SW480 (cell line): ENCODE data around the gene PLEKHM2.

Experiments
- DNase-seq: peaks from one replicate; pipeline ENCODE4 v3.0.0-alpha.2; 2016; ENCODE audit warnings: low spot score

Gene PLEKHM2

DNA sequence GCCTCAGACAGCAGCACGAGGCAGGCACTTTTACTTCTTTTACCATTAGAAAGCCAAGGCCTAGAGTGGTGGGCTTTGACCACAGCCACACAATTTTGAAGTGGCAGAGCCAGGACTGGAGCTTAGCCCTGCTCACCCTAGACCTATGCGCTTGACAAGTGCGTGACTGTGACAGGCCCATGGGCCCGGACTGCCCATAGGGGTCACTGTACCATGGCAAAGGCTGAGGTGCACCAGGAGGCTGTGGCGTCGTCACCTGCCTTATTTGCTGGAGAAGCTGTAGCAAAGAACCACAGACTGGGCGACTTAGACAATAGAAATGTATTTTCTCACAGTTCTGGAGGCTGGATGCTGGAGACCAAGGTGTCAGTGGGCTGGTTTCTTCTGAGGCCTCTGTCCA lies 55.6 kb downstream of the PLEKHM2 start:
- no peak for DNase-seq

DNA sequence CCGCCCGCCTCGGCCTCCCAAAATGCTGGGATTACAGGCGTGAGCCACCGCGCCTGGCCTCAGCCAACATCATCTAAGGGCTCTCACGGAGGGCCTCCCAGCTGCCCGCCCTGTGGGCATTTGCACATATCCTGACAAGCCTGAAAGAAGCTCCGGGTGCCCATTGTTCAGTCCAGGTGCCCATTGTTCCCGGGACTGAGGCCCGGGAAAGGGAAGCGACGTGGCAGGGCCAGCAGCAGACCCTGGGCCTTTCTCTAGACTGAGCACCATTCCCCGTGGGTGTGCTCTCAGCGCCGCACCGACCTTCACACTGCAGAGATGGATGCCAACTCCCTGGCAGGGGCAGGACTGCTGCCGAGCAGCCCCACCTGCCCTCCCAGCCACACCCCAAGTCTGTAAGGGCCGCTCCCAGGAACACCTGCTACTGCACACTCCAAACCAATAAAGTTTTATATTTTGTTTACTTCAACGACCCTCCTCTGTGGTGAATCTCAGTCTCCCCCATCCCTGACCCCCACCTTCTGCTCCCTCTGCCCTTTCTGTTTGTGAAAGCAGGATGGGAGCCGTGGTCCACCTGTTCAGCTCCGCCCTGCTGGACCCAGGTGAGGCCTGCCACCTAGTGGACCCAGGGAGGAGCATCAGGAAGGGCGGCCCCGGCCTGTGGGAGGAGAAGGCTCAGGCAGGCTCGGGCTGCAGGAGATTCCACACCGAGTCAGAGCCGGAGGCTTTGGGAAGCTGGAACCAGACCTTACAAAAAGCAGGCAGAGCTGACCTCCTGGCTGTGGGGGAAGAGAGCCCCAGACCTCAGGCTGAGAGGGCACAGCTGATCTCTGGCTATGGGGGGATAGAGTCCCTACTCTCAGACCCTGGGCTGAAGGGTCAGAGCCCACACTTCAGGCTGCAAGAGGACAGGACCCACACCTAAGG lies 57.1 kb downstream of the PLEKHM2 start:
- peak; percentile 85 for DNase-seq

DNA sequence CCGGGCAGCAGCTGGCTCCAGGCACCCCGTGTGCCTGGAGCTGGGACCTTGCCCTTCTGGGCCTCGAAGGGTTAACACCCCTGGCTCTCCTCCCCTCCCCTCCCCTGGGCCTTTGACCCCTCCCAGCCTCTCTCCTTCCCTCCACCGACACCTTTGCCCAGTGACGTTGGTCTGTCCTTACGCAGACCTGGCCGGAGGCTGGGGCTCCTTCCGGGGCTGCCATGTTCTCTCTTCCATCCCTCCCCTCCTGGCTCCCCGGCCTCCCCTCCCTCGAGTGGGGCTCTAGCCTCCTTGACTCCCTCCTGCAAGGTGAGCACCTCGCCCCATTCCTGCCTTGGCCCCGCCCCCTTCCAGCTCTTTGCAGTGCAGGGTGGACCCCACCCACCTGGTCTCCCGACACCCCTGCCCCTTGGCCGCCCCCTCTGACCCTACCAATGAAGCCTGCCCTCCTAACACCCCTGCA lies 58.2 kb downstream of the PLEKHM2 start, which contains the start of gene TMEM82:
TSS of gene TMEM82 (plus strand) at position 161 of the 463 bp plus-strand sequence. CDS start at position 222, 61 bp downstream.
- DNase-seq = no peak

DNA sequence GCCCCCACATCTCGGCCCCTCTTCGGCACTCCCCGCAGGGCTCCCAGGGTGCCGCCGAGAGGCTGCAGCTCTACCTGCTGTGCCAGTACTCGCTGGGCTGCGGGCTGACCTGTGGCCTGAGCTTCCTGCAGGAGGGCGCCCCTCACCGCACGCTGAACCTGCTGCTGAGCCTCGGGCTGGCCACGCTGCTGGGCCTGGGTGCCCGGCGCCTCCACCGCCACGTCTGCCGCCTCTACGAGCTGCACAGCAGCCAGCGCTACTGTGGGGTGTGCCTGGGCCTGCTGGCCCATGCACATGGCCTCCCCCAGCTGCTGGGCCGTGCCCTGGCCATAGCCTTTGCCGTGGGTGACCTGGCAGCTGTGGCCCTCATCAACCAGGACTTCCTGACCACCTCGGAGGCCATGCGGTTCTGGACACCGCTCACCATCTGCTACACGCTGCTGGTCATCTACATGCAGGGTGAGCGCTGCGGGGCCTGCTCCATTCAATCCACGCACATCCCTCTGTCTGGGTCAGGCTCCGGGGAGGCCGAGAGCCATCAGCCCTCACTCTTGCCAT lies 60.1 kb downstream of the PLEKHM2 start:
- DNase-seq = no peak

DNA sequence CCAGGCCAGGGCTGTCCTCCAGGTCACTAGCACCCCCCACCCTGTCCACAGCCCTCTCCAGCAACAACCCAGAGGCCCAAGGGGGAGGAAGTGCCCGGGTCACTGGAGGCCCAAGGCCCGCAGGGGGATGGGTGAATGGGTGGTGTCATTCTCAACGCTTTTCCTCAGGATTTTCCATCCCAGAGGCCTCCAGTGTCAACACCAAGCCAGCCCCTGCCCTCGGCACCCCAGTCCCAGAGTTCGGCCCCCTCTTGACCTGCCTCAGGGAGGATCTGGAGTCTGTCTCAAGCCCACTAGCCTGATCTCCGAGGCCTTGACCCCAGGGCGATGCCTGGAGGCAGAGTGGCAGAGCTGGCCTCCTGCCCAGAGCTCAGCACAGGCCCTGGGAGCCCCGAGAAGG lies 63.3 kb downstream of the PLEKHM2 start:
- no peak for DNase-seq

DNA sequence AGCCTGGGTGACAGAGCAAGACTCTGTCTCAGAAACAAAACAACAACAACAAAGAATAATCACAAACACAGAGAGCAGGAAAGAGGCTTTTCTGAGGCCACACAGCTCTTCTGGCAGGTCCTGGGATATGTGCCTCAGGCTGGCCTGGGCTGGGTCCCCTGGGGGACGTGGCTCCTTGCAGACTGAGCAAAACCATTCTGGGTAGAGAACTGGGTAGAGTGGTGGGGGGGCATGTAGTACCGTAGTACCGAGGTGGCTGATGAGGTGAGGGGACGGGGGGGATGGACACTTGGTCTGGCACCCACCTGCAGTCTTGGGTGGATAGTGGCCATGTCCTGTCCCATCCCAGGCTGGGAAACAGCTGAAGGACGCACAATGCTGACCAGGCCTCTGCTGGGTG lies 64.1 kb downstream of the PLEKHM2 start:
- DNase-seq = no peak

DNA sequence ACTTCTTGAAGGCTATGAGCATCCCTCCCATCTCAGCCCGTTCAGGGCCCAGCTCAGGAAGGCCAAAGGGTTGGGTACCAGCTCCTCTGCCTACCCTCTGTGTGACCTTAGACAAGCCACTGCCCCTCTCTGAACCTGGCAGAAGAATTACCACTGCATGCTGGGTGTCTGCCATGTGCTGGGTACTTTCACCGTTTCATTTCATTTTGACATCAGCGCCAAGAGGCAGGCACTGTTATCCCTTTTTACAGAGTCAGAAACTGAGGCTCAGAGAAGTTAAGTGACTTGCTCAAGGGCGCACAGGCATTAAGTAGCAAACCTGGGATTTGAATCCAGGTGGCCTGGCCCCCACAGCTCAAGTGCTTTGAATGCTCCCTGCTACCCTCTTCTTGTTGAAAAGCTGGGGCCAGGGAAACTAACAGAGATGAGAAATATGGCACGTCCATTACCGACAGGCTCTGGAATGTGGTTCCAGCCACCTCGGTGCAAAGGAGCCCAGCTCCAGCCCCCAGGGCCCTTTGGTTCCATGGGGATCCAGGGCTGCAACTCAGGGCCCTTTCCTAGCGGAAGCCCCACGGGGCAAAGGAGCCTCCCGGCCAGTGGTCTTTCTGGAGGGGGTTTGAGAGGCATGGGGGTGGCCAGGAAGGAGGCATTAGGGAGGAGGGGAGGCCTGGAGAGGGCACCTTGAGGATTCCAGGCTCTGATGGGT lies 64.7 kb downstream of the PLEKHM2 start:
- no peak for DNase-seq

DNA sequence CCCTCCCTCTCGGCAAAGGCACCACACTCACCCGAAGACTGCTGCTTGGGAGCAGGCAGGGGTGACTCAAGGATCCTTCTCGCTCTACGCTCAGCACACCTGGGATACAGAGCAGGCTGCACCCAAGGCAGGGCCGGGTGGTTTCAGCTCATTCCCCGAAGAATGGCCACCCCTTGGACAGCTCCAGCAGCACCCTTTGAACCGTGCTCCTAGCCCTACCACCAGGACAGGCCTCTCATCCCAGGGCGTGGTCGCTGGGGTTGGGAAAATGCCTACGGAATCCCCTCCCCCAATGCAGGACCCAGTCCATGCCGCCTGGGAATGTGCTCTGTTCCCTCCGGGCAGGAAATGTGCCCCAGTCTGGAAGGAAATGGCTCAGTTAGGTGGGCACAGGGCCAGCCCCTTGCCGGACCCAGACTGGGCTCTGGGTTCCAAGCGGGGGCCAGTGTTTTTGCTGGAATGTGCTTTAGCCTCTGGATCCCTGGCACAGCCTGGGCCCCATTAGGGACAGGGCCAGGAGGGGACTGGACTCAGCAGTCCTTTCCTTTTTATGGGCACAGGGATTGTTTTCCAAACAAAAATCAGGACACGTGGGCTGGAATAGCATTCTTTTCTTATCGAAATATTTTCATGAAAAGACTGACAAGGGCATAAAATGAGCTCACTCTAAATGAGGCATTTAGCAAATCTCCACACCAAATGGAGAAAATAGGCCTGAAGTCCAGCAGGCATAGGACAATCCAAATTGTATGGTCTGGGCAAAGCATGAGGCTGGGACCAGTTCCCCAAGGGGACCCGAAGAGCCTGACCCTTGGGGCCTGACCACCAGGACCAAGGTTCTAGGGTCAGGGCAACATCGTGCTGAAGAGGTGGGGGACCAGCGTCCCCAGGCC lies 65.5 kb downstream of the PLEKHM2 start:
- no peak for DNase-seq

DNA sequence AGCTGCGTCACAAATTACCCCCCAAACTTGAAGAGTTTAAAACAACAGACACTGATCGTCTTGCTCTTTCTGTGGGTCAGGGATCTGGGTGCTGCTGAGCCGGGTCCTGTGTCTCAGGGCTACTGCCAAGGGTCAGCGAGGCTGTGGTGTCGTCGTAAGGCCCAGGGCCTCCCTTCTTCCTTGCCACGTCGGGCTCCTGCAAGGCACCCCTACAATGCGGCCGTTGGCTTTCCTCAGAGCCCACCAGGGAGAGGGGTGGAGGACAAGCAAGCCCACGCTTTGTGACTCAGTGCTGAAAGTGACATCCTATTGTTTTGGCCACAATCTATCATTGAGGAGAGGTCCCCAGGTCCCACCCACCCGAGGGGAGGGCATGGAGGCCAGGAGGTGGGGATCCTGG lies 66.8 kb downstream of the PLEKHM2 start:
- no peak for DNase-seq

DNA sequence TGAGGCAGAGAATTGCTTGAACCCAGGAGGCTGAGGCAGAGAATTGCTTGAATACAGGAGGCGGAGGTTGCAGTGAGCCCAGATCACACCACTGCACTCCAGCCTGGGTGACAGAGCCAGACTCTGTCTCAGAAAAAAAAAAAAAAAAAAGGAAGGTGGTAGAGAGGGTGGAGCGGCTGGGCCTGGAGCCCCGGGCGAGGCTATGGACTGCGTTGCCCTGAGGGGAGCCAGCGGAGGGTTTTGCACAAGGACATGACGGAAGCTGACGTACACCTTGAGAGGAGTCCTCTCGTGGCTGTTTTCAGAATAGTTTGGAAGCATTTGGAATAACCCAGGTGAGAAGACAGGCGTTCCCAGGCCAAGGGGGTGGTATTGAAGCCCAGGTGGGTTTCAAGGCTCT lies 67.6 kb downstream of the PLEKHM2 start:
- no peak for DNase-seq

DNA sequence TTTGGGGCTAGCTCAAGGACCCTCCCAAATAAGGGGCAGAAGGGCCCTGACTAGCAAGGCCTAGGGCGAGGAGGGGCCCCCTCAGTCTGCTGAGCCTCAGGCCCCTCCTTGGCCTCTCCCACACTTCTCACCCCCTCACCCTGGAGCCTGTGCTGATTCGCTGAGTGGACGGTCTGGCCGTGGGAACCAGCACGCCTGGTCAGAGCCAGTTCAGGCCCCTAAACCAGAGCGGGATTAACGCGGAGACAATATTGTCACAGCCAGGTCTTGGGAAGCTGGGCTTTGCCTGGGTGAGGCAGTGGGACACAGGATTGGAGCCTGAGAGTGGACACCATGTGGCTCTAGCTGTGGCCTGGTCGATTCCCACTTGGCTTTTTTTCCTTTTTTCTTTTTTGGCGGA lies 69.7 kb downstream of the PLEKHM2 start:
- DNase-seq = no peak

DNA sequence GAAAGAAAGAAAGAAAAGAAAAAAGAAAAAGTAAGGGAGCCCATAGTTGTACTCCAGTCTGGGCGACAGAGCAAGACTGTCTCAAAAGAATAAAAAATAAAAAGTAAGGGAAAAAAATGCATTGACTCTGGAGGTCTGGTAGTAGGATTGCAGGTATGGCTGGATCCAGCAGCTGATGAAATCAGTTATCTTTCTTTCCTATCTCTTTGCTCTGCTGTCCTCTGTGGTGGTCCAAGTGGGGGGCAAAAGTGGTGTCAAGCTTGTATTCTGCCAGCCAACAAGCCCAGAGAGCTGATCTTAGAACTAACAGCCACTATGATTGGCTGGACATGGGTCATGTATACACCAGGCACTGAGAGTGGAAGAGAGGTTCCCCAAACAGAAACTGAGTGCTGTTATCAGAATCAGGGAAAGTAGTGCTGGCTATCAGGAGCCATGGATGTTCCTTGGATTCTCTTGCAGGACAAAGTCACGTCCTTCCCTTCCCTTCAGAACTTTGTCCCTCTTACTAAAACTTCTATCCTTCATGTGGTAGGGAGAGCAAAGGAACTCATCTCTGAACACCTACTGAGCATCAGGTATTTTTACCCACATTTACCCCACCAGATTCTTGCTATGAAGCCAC lies 71.0 kb downstream of the PLEKHM2 start:
- no peak for DNase-seq

DNA sequence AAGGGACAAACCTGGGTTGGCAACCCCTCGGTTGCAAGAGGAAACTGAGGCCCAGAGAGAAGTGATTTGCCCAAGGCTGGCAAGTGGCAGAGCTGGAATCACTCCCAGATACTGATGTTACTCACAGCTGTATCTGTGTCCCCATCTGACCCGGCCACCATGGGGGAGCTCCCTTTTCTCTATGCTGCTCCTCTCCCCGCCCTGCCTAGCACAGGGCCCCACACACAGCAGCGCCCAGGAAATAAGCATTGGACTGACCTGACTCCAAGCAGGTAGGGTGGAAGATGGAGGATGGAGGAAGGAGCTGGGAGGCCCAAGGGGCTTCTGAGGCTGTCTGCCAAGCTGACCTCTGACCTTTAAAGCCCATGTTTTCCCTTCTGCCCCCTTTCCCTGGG lies 71.5 kb downstream of the PLEKHM2 start:
- DNase-seq = no peak

DNA sequence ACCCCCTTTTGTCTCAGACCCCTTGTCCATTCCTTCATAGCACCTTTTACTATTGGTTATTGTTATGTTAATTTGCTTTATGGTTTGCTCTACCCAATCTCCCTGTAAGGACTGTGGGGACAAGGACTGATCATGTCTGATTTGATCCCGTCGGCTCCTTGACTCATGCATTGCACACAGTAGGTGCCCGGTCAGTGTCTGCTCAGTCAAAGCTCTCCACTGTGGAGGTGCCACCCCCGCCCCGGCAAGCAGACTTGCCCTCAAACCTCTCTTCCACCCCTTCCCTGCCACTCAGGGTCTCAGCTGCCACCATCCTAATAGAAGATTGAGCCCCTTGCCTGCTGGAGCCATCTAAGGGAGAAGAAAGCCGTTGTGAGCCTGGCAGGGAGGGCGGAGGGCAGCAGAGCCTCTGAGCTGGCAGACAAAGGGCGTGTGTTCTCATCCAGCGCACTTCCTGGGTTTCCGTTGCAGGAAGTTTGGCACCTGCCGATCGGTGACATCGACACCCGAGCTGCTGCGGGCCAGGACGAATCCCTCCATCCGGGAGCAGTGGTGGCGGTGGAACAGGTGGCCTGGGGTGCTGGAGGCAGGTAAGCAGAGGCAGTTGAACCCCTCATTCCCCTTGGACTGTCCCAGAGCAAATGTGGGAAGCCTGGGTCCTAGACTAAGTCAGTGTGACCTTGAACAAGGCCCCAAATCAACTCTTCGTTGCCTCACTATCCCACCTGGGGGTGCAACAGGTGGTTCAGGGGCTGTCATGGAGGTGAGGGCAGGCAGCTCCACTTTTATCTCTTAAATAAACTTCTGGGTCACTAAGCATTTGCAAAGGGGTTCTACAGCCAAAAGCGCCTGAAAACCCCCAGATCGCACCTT lies 72.3 kb downstream of the PLEKHM2 start:
- peak; percentile 87 for DNase-seq

DNA sequence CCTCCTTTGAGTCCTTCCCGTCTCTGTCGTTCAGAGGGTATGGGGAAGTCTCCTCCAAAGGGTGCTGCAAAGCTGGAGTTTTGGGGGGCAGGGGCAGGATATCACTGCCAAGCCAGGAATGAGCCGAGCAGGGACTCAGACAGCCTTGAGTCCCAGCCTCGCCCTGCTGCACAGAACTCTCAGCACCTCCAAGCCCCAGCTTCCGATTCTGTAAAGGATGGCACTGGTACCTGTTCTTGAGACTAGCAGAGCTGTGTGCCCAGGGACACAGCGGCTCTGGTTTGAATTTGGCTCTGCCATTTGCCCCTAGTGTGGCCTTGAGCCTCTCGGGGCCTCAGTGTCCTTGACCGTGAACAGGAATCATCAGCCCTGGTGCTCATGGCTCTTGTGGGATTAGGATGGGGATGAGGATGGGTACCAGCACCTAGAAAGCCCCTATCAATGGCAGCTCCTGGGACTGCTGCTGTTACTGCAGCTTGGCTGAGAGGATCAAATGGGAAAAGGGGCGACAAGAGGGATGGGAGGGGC lies 73.0 kb downstream of the PLEKHM2 start:
- DNase-seq = no peak

DNA sequence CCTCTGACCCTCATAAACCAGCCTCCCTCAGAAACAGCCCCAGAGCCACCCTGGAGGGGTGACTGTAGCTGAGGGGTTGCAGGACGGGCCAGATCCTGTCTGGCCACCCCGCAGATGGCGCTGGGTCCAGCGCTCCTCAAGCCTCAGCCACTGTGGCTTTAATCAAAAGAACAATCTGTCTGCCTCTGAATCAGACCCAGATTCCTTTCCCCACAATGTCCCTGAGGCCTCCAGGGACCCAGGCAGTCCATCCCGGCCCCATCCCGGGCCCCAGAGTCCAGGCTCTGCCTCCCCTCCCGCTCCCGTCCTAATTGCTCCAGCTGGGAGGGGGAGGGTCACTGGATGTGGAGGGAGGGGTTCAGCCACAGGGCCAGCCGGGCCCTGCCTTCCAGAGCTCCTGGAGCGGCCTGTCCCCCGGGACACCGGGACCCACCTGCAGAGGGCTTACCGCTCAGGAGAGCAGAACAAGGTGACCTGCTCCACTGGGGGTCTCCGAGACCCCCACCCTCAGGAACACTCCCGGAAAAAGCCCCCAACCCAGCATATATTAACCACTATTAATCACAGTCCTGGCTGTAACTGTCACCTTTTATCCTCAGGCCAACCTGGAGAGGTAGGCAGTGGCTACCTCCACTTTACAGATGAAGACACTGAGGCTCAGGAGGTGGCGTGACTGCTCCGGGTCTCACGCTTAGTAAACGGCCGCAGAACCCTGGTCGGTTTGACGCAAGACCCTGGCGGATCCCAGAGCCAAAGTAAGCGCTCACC lies 73.6 kb downstream of the PLEKHM2 start:
- no peak for DNase-seq

DNA sequence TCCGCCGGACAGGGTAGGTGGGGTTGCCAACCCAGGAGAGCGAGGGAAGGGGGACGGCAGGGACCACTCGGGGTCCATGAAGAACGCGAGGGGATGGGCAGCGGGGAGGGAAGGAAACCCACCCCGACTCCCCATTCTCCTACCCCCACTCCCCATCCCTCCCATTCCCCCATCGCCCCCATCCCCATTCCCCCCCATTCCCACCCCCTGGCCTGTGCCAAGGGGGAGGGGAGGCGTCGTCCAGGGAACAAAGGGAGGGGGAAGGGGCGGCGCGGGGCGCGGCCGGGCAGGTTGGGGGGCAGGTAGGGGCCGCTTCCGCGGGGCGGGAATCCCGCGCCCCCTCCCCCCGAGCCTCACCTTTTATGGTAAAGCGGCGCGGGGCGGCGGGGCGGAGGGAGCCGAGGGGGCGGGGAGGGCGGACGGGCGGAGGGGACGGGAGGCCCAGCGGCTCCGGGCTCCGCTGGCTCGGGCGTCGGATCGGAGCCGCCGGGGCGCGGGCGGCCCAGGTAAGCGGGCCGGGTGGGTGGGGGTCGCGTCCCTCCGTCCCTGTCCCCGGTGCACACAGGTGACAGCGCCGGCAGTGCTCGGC lies 74.3 kb downstream of the PLEKHM2 start, which contains the start of gene FBLIM1:
TSS of gene FBLIM1 (plus strand) at position 453 of the 589 bp plus-strand sequence. CDS start 6,189 bp downstream, outside the sequence.
- DNase-seq = no peak

DNA sequence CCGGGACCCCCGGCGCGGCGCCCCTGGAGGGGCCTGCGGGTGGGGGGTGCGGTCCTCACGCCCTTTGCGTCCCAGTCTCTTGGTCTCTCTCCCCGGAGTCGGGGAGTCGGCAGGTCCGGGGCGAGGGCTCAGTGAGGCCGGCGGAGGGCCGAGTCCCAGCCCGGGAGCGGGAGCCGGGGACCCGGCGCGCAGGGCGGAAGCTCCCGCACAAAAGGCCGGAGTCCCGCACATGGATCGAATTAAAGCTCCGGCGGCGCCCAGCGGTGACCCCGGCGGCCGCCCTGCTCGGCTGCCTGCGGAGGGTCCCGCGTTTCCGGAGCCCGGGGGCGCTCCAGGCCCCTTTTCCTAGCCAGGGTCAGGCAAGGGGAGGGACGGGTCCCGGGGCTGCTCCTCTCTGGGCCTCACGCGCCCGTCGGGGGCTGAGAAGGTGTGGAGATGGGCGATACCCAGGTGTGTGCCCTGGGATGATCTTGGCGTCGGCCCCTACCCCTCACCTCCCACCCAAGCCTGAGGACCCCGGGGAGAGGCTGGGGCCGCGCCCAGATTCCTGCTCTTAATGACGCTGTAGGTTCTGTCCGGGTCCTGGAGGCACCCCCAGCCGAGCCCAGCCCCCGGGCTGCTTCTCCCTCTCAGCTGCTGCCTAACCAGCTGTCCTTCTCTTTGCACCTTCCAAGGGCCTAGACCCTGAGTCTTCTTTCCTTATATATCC lies 75.0 kb downstream of the PLEKHM2 start:
- no peak for DNase-seq
